SIG-M5 treated with dmso at 0.1 percent for 504 hours (cell line): Measurements from ENCODE around the gene RBM4B.

Source experiments
- DNase-seq: peaks from one replicate; lab custom pipeline; 2025; ENCODE audit not compliant: unreplicated experiment; lab: John Stamatoyannopoulos, UW

Gene RBM4B

DNA sequence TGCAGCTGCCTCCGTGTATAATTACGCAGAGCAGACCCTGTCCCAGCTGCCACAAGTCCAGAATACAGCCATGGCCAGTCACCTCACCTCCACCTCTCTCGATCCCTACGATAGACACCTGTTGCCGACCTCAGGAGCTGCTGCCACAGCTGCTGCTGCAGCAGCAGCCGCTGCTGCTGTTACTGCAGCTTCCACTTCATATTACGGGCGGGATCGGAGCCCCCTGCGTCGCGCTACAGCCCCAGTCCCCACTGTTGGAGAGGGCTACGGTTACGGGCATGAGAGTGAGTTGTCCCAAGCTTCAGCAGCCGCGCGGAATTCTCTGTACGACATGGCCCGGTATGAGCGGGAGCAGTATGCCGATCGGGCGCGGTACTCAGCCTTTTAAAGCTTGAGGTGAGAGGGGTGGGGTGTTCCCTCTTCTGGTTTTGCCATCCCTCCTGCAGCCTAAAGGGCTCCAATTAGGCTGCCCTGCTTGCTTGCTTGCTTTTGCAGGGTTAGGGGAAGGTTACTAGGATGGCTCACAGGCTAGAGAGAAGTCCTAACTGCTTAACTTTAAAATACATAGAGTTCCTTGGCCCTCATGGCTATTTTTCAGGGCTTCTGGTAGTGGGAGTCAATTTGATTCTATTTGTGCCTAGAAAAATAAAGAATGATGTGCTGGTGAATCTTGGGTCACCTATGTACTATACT is 33.8 kb downstream of the RBM4B start:
- DNase-seq = no peak

GRCh38 chr11:66641834-66642233 is 35.9 kb downstream of the RBM4B start:
- DNase-seq = no peak

GRCh38 chr11:66639814-66640340 is 37.8 kb downstream of the RBM4B start:
- DNase-seq = peak; percentile 14

DNA sequence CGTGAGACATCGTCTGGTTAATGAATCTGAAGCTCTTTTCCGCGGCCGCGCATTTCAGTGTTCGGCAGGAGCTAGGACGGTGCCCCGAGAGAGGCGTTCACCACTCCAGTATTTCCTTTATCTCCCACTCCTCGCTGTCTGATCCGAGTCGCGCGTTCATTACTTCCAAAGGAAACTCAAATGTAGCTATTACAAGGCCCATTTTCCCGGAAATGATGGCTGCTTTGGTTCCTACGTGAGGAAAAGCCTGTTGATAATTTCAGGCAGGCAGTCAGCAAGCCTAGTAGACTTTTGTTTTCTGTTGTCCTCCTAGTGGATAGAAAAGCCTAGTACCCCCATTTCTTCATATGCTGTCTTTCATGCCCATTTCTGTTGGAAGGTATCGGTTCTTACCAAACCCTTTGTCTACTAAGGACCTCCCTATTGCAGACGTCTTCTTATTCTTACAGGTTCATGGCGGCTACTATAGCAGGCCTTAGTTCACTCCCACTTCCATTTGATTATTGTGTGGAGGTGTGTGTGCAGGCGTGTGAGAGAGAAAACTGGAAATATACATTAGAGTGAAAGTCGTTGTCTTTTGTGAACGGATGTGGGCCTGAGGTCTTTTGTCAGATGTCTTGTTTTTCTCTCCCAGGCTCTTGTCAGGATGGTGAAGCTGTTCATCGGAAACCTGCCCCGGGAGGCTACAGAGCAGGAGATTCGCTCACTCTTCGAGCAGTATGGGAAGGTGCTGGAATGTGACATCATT is 38.4 kb downstream of the RBM4B start:
- DNase-seq = peak; percentile 53

DNA sequence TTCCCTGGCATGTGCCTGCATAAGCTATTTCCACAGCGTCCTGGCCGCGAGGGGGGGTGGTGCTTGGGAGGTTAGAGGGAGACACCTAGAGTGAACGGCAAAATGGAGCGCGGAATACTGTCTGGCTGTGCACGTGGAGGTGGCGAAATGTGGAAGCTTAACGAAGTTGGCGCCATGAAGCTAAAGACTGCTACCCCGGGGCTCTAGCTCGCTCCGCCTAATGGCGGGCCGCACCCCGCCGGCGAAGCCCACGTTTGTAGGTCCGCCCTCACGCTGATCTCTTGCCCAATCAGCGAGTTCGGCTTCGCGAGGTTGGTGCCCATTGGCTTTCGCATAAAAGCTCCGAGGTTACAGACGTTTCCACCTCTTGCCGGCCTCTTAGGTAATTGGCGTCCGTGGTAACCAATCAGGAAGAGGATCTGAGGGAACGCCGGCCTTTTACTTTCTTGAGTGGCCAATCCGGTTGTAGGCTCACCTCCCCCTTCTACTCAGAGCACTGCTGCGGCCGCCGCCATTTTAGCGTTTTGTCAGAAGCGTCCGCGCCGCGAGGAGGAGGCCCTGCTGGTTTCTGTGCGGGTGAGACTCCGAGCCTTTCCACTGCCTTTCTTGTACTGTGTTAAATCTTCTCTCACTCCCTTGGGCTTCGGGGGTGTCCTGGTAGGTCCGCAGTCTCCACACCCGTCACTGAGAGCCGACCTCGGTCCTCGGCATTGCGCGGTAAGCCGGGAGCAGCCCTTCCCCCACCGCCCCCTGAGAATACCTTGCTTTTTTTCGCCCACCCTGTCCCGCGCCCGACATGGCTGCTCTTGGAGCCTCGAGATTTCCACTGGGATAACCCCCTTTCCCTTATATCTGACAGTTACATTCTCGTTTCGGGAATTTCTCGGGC is 39.3 kb downstream of the RBM4B start, which contains the start of gene RBM4:
Gene RBM4 (plus strand): TSS at position 527 of the 889 bp plus-strand sequence. CDS start 1,009 bp downstream, outside the sequence.
- peak; percentile 99 for DNase-seq

DNA sequence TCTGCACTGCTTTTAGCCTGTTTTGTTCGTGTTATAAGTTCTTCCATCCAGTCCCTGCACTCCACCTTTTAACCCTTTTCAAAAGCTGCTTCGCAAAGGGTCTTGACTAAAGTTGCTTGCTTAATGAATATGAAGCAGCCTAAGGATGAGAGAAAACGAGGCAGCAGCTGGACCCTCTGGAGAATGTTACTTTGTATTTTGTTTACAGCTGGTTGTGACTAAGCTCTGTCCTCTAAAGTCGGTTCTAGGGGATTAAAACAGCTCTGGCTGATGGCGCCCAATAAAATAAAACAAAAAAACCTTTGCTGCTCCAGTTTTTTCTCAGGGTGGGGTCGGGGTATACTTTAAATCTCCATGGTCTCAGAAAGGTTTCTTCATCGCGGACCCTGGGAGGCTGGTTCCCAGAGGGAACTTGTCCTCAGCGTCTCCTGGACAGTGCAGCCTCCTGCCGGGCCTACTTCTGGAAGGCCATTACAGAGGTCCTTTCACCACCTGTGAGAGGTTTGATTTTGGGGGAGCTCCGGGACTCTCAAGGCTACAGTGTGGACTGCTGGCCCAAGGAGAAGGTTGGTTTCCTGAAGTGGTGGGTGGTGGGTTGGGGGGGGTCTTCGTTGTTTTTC is 40.0 kb downstream of the RBM4B start:
- DNase-seq = no peak

- no peak for DNase-seq
Observed at GRCh38 chr11:66636411-66636810, 41.3 kb downstream of the RBM4B start.

DNA sequence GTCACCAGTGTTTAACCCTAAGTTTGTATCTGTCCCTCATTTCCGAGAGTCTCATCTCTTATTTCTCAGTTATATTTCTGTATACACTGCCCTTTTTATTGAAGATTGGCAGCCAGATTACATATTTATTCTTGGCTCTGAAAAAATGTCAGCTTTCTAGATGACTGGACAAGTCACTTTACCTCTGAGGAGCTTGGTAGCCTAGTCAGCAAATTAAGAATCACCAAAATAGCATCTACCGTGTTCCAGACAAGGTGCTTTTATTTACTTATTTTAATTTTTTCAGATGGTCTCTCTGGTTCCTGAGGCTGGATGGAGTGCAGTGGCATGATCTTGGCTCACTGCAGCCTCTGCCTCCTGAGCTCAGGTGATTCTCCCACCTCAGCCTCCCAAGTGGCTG is 44.7 kb downstream of the RBM4B start:
- DNase-seq = no peak

DNA sequence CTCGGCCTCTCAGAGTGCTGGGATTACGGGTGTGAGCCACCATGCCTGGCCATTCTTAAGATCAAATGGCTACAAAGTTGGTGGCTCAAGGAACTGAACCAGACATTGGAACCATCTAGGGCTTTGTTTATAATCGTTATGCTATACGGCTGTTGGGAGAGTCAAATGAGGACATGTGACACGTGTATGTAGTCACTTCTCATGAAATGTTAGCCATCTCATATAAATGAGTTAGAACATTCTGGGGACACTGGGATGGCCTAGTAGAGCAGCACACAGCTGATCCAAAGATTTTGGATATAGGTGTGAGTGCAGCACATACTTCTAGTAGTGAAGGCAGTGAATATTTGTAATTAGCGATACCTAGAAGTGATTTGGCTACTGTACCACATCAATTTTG is 45.8 kb downstream of the RBM4B start:
- DNase-seq = no peak

- DNase-seq = no peak
Observed at GRCh38 chr11:66629356-66629755, 48.3 kb downstream of the RBM4B start.

DNA sequence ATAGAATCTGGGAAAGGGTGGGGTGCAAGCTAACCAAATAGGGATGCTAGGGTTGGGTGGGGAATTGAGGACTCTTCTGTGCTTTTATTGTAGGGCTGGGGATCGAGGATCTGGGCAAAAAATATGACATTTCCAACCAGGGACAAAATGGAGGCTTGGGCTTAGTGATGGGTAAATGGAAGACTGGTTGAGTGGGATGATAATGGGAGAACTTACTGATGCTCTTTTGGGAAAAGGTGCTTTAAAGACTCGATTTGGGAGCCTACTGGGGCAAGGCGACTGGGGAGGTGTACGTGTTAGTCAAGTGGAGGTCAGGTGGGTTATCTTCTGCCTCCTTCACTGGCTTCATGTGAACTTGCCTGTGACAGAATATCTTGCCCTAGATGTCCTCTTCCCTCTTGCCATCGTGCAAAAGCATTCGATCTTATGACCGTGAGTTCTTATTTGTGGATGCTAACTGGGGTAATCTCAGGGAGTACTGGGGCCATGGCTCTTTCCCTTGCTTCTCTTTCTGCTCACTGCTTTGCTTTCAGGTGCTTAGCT is 49.6 kb downstream of the RBM4B start:
- DNase-seq = no peak

GRCh38 chr11:66626926-66627325 is 50.8 kb downstream of the RBM4B start:
- no peak for DNase-seq

GRCh38 chr11:66626382-66626781 is 51.3 kb downstream of the RBM4B start:
- no peak for DNase-seq

- DNase-seq = no peak
Observed at GRCh38 chr11:66625752-66626149, 51.9 kb downstream of the RBM4B start.

DNA sequence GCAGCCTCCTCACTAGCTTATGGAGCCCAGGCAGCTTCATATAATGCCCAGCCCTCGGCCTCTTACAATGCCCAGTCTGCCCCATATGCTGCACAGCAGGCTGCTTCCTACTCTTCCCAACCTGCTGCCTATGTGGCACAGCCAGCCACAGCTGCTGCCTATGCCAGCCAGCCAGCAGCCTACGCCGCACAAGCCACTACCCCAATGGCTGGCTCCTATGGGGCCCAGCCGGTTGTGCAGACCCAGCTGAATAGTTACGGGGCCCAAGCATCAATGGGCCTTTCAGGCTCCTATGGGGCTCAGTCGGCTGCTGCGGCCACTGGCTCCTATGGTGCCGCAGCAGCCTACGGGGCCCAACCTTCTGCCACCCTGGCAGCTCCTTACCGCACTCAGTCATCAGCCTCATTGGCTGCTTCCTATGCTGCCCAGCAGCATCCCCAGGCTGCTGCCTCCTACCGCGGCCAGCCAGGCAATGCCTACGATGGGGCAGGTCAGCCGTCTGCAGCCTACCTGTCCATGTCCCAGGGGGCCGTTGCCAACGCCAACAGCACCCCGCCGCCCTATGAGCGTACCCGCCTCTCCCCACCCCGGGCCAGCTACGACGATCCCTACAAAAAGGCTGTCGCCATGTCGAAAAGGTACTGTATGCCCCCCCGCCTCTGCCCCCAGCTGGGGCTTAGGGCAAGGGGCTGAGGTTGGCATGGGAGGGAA is 52.5 kb downstream of the RBM4B start:
- DNase-seq = no peak

DNA sequence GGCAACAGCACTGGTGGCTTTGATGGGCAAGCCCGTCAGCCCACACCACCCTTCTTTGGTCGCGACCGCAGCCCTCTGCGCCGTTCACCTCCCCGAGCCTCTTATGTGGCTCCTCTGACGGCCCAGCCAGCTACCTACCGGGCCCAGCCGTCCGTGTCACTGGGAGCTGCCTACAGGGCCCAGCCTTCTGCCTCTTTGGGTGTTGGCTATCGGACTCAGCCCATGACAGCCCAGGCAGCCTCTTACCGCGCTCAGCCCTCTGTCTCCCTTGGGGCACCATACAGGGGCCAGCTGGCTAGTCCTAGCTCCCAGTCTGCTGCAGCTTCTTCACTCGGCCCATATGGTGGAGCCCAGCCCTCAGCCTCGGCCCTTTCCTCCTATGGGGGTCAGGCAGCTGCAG is 53.2 kb downstream of the RBM4B start:
- DNase-seq = no peak

DNA sequence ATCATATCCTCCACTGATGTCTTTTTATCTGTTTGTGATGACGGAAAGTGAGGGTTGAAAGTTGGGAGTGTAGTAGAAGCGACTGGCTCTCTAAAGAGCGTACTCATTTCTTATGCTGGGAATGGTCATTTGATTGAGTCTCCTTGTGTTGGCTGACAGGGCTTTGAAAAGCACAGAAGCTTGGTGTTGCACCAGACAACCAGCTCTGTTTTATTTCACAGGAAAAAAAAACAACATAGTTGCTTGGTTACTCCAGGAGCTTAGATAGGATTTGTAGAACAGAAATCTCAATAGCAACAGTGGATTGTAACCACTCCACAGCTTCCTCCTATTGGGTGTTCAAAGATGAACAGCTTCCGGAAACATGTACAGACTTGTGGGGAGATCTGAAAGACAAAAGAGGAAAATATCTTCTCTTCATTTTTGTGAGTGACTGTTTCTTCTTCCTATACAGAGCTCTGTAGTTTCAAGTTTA is 58.6 kb downstream of the RBM4B start:
- DNase-seq = peak; percentile 76

GRCh38 chr11:66617155-66617834 is 60.4 kb downstream of the RBM4B start:
- DNase-seq = peak; percentile 69
